Superior temporal gyrus (tissue), 1 donor: Measurements from ENCODE around the gene KLHL29.

ENCODE experiments used
- DNase-seq: peaks from one replicate; pipeline ENCODE4 v3.0.0-alpha.2; 2016; ENCODE audit errors: extremely low spot score

The KLHL29 gene

GRCh38 chr2:23394700-23395099 is 9.7 kb downstream of the KLHL29 start:
- no peak for DNase-seq

GRCh38 chr2:23397478-23397877 is 12.5 kb downstream of the KLHL29 start:
- DNase-seq = no peak

- no peak for DNase-seq
Measured at GRCh38 chr2:23399674-23400261, 14.8 kb downstream of the KLHL29 start.

- no peak for DNase-seq
Measured at GRCh38 chr2:23400703-23401102, 15.7 kb downstream of the KLHL29 start.

GRCh38 chr2:23401427-23402204 is 16.6 kb downstream of the KLHL29 start:
- no peak for DNase-seq

- no peak for DNase-seq
Measured at GRCh38 chr2:23402205-23402740, 17.3 kb downstream of the KLHL29 start.

- peak; percentile 78 for DNase-seq
Measured at GRCh38 chr2:23404426-23404825, 19.4 kb downstream of the KLHL29 start.

GRCh38 chr2:23409248-23409647 is 24.3 kb downstream of the KLHL29 start:
- DNase-seq = peak; percentile 51

GRCh38 chr2:23410596-23410995 is 25.6 kb downstream of the KLHL29 start:
- DNase-seq = no peak

- DNase-seq = no peak
Measured at GRCh38 chr2:23411752-23412431, 26.9 kb downstream of the KLHL29 start.

- DNase-seq = no peak
Measured at GRCh38 chr2:23412556-23413155, 27.7 kb downstream of the KLHL29 start.

- no peak for DNase-seq
Measured at GRCh38 chr2:23413641-23414040, 28.7 kb downstream of the KLHL29 start.

- DNase-seq = no peak
Measured at GRCh38 chr2:23414106-23414505, 29.1 kb downstream of the KLHL29 start.

GRCh38 chr2:23414871-23415270 is 29.9 kb downstream of the KLHL29 start:
- DNase-seq = no peak

- no peak for DNase-seq
Measured at GRCh38 chr2:23417310-23417709, 32.3 kb downstream of the KLHL29 start.

GRCh38 chr2:23418056-23418455 is 33.1 kb downstream of the KLHL29 start:
- DNase-seq = no peak

GRCh38 chr2:23418461-23418911 is 33.5 kb downstream of the KLHL29 start:
- DNase-seq = no peak

GRCh38 chr2:23419171-23420090 is 34.5 kb downstream of the KLHL29 start:
- no peak for DNase-seq

GRCh38 chr2:23420091-23420839 is 35.3 kb downstream of the KLHL29 start:
- DNase-seq = no peak

GRCh38 chr2:23420840-23421476 is 36.0 kb downstream of the KLHL29 start:
- no peak for DNase-seq
